ENCODE results near the gene RAB40AL.
A peak's percentile ranks its signal among the peaks of the same experiment; 100 is the strongest.

DNA sequence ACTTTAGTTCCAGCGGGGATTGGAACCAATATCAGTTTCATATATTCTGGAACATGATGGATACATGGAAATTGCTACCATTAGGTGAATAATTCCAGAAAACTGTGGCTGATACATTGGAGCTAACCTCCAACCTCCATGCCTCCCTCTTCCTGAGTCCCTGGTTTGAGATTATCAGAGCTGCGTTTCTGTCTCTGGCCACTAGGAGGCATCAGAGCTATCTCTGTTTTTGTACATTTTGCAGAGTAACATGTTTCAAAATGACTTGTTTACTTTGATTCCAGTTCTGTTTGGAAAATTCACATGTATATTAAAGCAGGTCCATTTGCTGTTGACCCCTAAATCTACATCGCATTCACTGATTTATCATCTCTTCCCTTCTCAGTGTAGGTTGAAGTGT is 2.4 kb upstream of the RAB40AL start:
- no peak for TF ChIP-seq EP300 (IDR thresholded peaks at IDR 0.05)
- TF ChIP-seq, protein P1, sequence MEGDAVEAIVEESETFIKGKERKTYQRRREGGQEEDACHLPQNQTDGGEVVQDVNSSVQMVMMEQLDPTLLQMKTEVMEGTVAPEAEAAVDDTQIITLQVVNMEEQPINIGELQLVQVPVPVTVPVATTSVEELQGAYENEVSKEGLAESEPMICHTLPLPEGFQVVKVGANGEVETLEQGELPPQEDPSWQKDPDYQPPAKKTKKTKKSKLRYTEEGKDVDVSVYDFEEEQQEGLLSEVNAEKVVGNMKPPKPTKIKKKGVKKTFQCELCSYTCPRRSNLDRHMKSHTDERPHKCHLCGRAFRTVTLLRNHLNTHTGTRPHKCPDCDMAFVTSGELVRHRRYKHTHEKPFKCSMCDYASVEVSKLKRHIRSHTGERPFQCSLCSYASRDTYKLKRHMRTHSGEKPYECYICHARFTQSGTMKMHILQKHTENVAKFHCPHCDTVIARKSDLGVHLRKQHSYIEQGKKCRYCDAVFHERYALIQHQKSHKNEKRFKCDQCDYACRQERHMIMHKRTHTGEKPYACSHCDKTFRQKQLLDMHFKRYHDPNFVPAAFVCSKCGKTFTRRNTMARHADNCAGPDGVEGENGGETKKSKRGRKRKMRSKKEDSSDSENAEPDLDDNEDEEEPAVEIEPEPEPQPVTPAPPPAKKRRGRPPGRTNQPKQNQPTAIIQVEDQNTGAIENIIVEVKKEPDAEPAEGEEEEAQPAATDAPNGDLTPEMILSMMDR (IDR thresholded peaks at IDR 0.05), result peak in 3 of 4 experiments; percentile 23 to 63 (median 28)
